Panc1 (cell line): Measurements from ENCODE around the gene MBOAT7. TPM values are rescaled to one million over a fixed set of nuclear protein-coding genes. Genes with fewer than 3 reads are reported as not detected.
"Not testable (repeated sequence)": the region's sequence is repeated elsewhere in the genome, so short reads cannot be mapped to it uniquely, and the experiment has no call there.

Source experiments
- ATAC-seq: fragments of 200-7000 bp; cut with Tn5 transposase; 2 replicates; pipeline ENCODE4 v1.9.1; 2020; ENCODE audit warnings: mild to moderate bottlenecking, moderate library complexity
- BruUV-seq: library from RNA; stranded (reverse); fragments of 400-500 nt; replicated peaks from 2 replicates; lab custom pipeline; 2021; lab: Mats Ljungman, UMichigan
- CTCF ChIA-PET: fragments of 300-600 bp; sonication (Branson Sonifier 250); formaldehyde crosslinking; loops from one replicate; lab custom pipeline; 2022; ENCODE audit warnings: antibody characterized with exemption; lab: Charles Lee
- POLR2A ChIA-PET: fragments of 300-600 bp; sonication (Branson Sonifier 250); formaldehyde crosslinking; loops from one replicate; lab custom pipeline; 2022; ENCODE audit warnings: antibody characterized with exemption; lab: Charles Lee
- DNase-seq: peaks from one replicate; pipeline ENCODE4 v3.0.0-alpha.2; 2010; ENCODE audit warnings: low read depth, low spot score
- H3K27ac ChIP-seq: 2 replicates; pipeline ENCODE4 v1.5.1; 2011; ENCODE audit warnings: mild to moderate bottlenecking, low read length, inconsistent platforms
- H3K27me3 ChIP-seq: fragments of 200-500 bp; sonication (Bioruptor generic); 2 replicates; pipeline ENCODE4 v1.6.0; 2014; ENCODE audit warnings: low read length, inconsistent platforms; ENCODE audit not compliant: control insufficient read depth, insufficient read depth
- H3K36me3 ChIP-seq: fragments of 200-500 bp; sonication (Bioruptor generic); 2 replicates; pipeline ENCODE4 v1.5.1; 2014; ENCODE audit warnings: inconsistent platforms, mild to moderate bottlenecking, low read length, moderate library complexity; ENCODE audit not compliant: control insufficient read depth, insufficient read depth
- H3K4me1 ChIP-seq: 2 replicates; pipeline ENCODE4 v1.5.1; 2011; ENCODE audit warnings: inconsistent platforms, mild to moderate bottlenecking, low read length, moderate library complexity; ENCODE audit not compliant: control insufficient read depth, insufficient read depth
- H3K4me3 ChIP-seq, 2 experiments: 2 replicates each; pipeline ENCODE4 v1.5.1; 2011 to 2012; ENCODE audit warnings: low read depth in 2 of 2, low read length in 2 of 2, mild to moderate bottlenecking in 2 of 2, inconsistent platforms in 1 of 2, moderate library complexity in 1 of 2
- H3K9me3 ChIP-seq: fragments of 200-500 bp; sonication (Bioruptor generic); 2 replicates; pipeline ENCODE4 v1.5.1; 2014; ENCODE audit warnings: low read depth, mild to moderate bottlenecking, inconsistent platforms, low read length, moderate library complexity; ENCODE audit not compliant: control insufficient read depth, insufficient read depth
- CTCF ChIP-seq: fragments of 450-650 bp; IDR thresholded peaks from 2 replicates; pipeline ENCODE4 v1.5.1; 2017; ENCODE audit warnings: mild to moderate bottlenecking
- POLR2AphosphoS5 ChIP-seq: IDR thresholded peaks from 2 replicates; pipeline ENCODE4 v1.6.1; 2012; ENCODE audit warnings: mild to moderate bottlenecking, low read depth, low read length, moderate library complexity
- REST ChIP-seq, 2 experiments: IDR thresholded peaks; 2 replicates each; pipeline ENCODE4 v1.6.1; 2011 to 2012; ENCODE audit warnings: low read depth in 2 of 2, control low read depth in 1 of 2, low read length in 1 of 2, mild to moderate bottlenecking in 1 of 2, moderate library complexity in 1 of 2; ENCODE audit not compliant: insufficient read depth in 1 of 2
- SIN3A ChIP-seq: IDR thresholded peaks from 2 replicates; pipeline ENCODE4 v1.6.1; 2012; ENCODE audit warnings: low read depth, mild to moderate bottlenecking, low read length, moderate library complexity, borderline replicate concordance; ENCODE audit not compliant: insufficient read depth
- TCF7L2 ChIP-seq: IDR thresholded peaks from 2 replicates; pipeline ENCODE4 v1.6.1; 2011; ENCODE audit warnings: mild to moderate bottlenecking, low read depth, low read length, inconsistent platforms
- in situ Hi-C: cut with HindIII; loops from 2 replicates; pipeline ENCODE4 v1.10.0; 2016; ENCODE audit warnings: low sequenced_read_pairs, low pct_unique_long_range_greater_than_20kb
- intact Hi-C: fragments of 100-400 bp; cut with micrococcal nuclease; formaldehyde crosslinking; loops from one replicate; pipeline ENCODE4 v1.10.0; 2022; ENCODE audit not compliant: unreplicated experiment
- total RNA-seq: library from RNA; stranded (reverse); gene quantifications from one replicate; pipeline ENCODE4 v1.2.1, GENCODE V29; 2021; ENCODE audit not compliant: unreplicated experiment

MBOAT7 gene
- total RNA-seq, 1 experiment from 2014 or later = 264 TPM

GRCh38 chr19:54173359-54173699, 16.1 kb downstream of the MBOAT7 start:
- in situ Hi-C loops = no loop called here
- TF ChIP-seq POLR2AphosphoS5 (no peak; the same call in 1 of the 2 replicates), CTCF (no peak), SIN3A (no peak), REST (IDR thresholded peaks at IDR 0.05; ENCODE audit: insufficient read depth in 1 of 2, low read depth in 2 of 2, low read length in 1 of 2) (no peak), TCF7L2 (no peak)

GRCh38 chr19:54172471-54173358, 16.7 kb downstream of the MBOAT7 start, which contains the start of gene TMC4:
Gene TMC4, minus strand, starts transcription at chr19:54173160. Its CDS starts 43 bp downstream, at chr19:54173117.
- peak within 1 kb of the TSS; percentile 36 for H3K27ac ChIP-seq
- H3K9me3 ChIP-seq = no peaks in the 10 kb centered on the region
- no peak for DNase-seq
- intact Hi-C loops = no loop called here
- TF ChIP-seq REST (IDR thresholded peaks at IDR 0.05; ENCODE audit: insufficient read depth in 1 of 2, low read depth in 2 of 2, low read length in 1 of 2) (no peak), TCF7L2 (no peak), POLR2AphosphoS5 (peak; percentile 0; the same call in 1 of the 2 replicates), SIN3A (no peak), CTCF (no peak)
- ATAC-seq = peak; percentile 57
- in situ Hi-C loops = no loop called here
- H3K4me1 ChIP-seq = peaks cover 9% of the 10 kb centered on the region
- no peaks in the 10 kb centered on the region for H3K27me3 ChIP-seq
- peak within 1 kb of the TSS in 1 of 2 experiments; percentile 9; a peak in 1 of 4 replicates for H3K4me3 ChIP-seq
- ChIA-PET CTCF (interaction anchor here (0.6 kb wide), 2 partner anchors 14 to 16 kb away, joined by 4 read pairs; no protein-coding TSS in a partner anchor), POLR2A (interaction anchor here (0.6 to 1.4 kb wide), 3 partner anchors 17 to 305 kb away, joined by 3 read pairs; partner anchors contain the start of gene MBOAT7)
- no peaks in the 10 kb centered on the region for H3K36me3 ChIP-seq
- no TSS peak for BruUV-seq

More at GRCh38 chr19:54173359-54173699, 16.1 kb downstream of the MBOAT7 start:
- H3K36me3 ChIP-seq = no peaks in the 10 kb centered on the region
- DNase-seq (no peak), ATAC-seq (no peak)
- H3K9me3 ChIP-seq = no peaks in the 10 kb centered on the region
- H3K27me3 ChIP-seq = no peaks in the 10 kb centered on the region
- no peak overlapping the region for H3K27ac ChIP-seq
- BruUV-seq = no TSS peak
- peaks cover 9% of the 10 kb centered on the region for H3K4me1 ChIP-seq
- intact Hi-C loops = no loop called here
- ChIA-PET CTCF (interaction anchor here (0.6 kb wide), 1 partner anchor 15 kb away, joined by 4 read pairs; no protein-coding TSS in a partner anchor), POLR2A (interaction anchor here (0.6 to 1.4 kb wide), 4 partner anchors 16 to 306 kb away, joined by 3 read pairs; partner anchors contain the start of gene MBOAT7)
- no peak overlapping the region for H3K4me3 ChIP-seq

GRCh38 chr19:54171736-54172431, 17.5 kb downstream of the MBOAT7 start:
- DNase-seq, POLR2A ChIA-PET, H3K4me1 ChIP-seq, H3K27me3 ChIP-seq, in situ Hi-C loops, H3K9me3 ChIP-seq, H3K27ac ChIP-seq, BruUV-seq, H3K4me3 ChIP-seq, intact Hi-C loops, CTCF ChIA-PET, ATAC-seq, H3K36me3 ChIP-seq: not testable (repeated sequence)
